HepG2 (cell line): ENCODE results near the gene CLEC20A. TPM values are rescaled to one million over a fixed set of nuclear protein-coding genes. Genes with fewer than 3 reads are reported as not detected.

Experiments
- ATAC-seq: fragments of 200-7000 bp; cut with Tn5 transposase; 3 replicates; pipeline ENCODE4 v1.9.1; 2020; ENCODE audit warnings: mild to moderate bottlenecking, moderate library complexity
- BruUV-seq: library from RNA; stranded (reverse); fragments of 400-500 nt; replicated peaks from 2 replicates; lab custom pipeline; 2021; lab: Mats Ljungman, UMichigan
- CTCF ChIA-PET: fragments of 300-600 bp; formaldehyde crosslinking; extraction: SDS; loops from one replicate; lab custom pipeline; 2021; ENCODE audit warnings: low total read pairs, inconsistent platforms, low intra/inter-chr PET ratio; lab: Yijun Ruan, JAX
- POLR2A ChIA-PET: fragments of 350-600 bp; sonication (Branson Sonifier 250); formaldehyde crosslinking; loops from one replicate; lab custom pipeline; 2020; ENCODE audit warnings: antibody characterized with exemption, inconsistent platforms; lab: Yijun Ruan, JAX
- DNase-seq: peaks from one replicate; pipeline ENCODE4 v3.0.0-alpha.2; 2015; ENCODE audit warnings: low spot score
- FAIRE-seq: peaks from 3 replicates; lab custom pipeline; 2011; peaks lifted over from hg19 to GRCh38; lab: Jason Lieb, UNC
- H2AFZ ChIP-seq: one replicate; pipeline ENCODE4 v1.6.1; 2011; ENCODE audit warnings: low read length, inconsistent platforms
- H3K27ac ChIP-seq: fragments of 300-600 bp; 3 replicates; pipeline ENCODE4 v1.8.0; 2011; ENCODE audit warnings: mixed run types, mild to moderate bottlenecking, mixed read lengths, low read length, inconsistent platforms; ENCODE audit not compliant: insufficient read depth; ENCODE audit errors: extremely low read length
- H3K27me3 ChIP-seq, 2 experiments: fragments of 200-600 bp in 1 of 2; 2 replicates in 1 of 2; 3 replicates in 1 of 2; pipeline versions ENCODE4 v1.6.0 to v1.8.0; 2011; ENCODE audit warnings: low read length in 2 of 2, mild to moderate bottlenecking in 2 of 2, moderate library complexity in 2 of 2, inconsistent platforms in 1 of 2; ENCODE audit not compliant: insufficient read depth in 2 of 2, control insufficient read depth in 1 of 2
- H3K36me3 ChIP-seq, 2 experiments: fragments of 200-600 bp in 1 of 2; replicated peaks in 1 of 2; 2 replicates in 1 of 2; 3 replicates in 1 of 2; pipeline versions ENCODE4 v1.5.1 to v1.8.0; 2011; ENCODE audit warnings: low read length in 2 of 2, inconsistent platforms in 1 of 2; ENCODE audit not compliant: insufficient read depth in 2 of 2, control insufficient read depth in 1 of 2
- H3K4me1 ChIP-seq: 2 replicates; pipeline ENCODE4 v1.5.1; 2012; ENCODE audit warnings: low read length, inconsistent platforms; ENCODE audit not compliant: insufficient read depth
- H3K4me2 ChIP-seq: 2 replicates; pipeline ENCODE4 v1.6.0; 2011; ENCODE audit warnings: low read depth, low read length, inconsistent platforms
- H3K4me3 ChIP-seq, 3 experiments: fragments of 200-600 bp in 1 of 3; sonication (generic), shearing (Covaris generic) in 1 of 3; replicated peaks in 1 of 3; 2 replicates each; pipeline ENCODE4 v1.5.1; 2011 to 2016; ENCODE audit warnings: low read length in 3 of 3, inconsistent platforms in 2 of 3, low read depth in 2 of 3, mild to moderate bottlenecking in 2 of 3, control low read depth in 1 of 3, mixed read lengths in 1 of 3; ENCODE audit not compliant: insufficient read depth in 1 of 3
- H3K79me2 ChIP-seq: one replicate; pipeline ENCODE4 v1.6.1; 2011; ENCODE audit warnings: low read length, inconsistent platforms; ENCODE audit not compliant: insufficient read depth
- H3K9ac ChIP-seq: 2 replicates; pipeline ENCODE4 v1.6.0; 2011; ENCODE audit warnings: mild to moderate bottlenecking, low read depth, low read length, inconsistent platforms; ENCODE audit not compliant: insufficient read depth
- H3K9me3 ChIP-seq: 2 replicates; pipeline ENCODE4 v1.5.1; 2012; ENCODE audit warnings: mild to moderate bottlenecking, low read length
- H4K20me1 ChIP-seq: 2 replicates; pipeline ENCODE4 v1.6.0; 2011; ENCODE audit warnings: inconsistent platforms, mild to moderate bottlenecking, low read length, moderate library complexity; ENCODE audit not compliant: insufficient read depth
- ATF7 ChIP-seq, 2 experiments: fragments of 450-650 bp in 1 of 2; sonication (generic) in 1 of 2; formaldehyde crosslinking in 1 of 2; IDR thresholded peaks; 2 replicates each; pipeline versions ENCODE4 v1.4.0 to v1.6.1; 2016 to 2020; ENCODE audit warnings: antibody characterized with exemption in 1 of 2, mild to moderate bottlenecking in 1 of 2, missing genetic modification reagents in 1 of 2
- ATM ChIP-seq: fragments of 450-650 bp; IDR thresholded peaks from 2 replicates; pipeline ENCODE4 v1.7.1; 2017; ENCODE audit warnings: mild to moderate bottlenecking, borderline replicate concordance
- FOXO1 ChIP-seq: sonication (generic); formaldehyde crosslinking; IDR thresholded peaks from 2 replicates; pipeline ENCODE4 v1.4.0; 2020; ENCODE audit warnings: missing genetic modification reagents
- HDAC1 ChIP-seq: sonication (generic); formaldehyde crosslinking; IDR thresholded peaks from 2 replicates; pipeline ENCODE4 v1.5.1; 2020; ENCODE audit warnings: mild to moderate bottlenecking, missing genetic modification reagents
- HNF1B ChIP-seq: sonication (generic); formaldehyde crosslinking; IDR thresholded peaks from 2 replicates; pipeline ENCODE4 v1.5.1; 2020; ENCODE audit warnings: mild to moderate bottlenecking, moderate library complexity, missing genetic modification reagents
- HNF4G ChIP-seq, 2 experiments: sonication (generic) in 1 of 2; formaldehyde crosslinking in 1 of 2; IDR thresholded peaks; 2 replicates each; pipeline versions ENCODE4 v1.4.0 to v1.6.1; 2011 to 2020; ENCODE audit warnings: borderline replicate concordance in 2 of 2, low read depth in 2 of 2, mild to moderate bottlenecking in 2 of 2, low read length in 1 of 2, missing genetic modification reagents in 1 of 2, moderate library complexity in 1 of 2
- MTF2 ChIP-seq: sonication (generic); formaldehyde crosslinking; IDR thresholded peaks from 2 replicates; pipeline ENCODE4 v1.5.0; 2020; ENCODE audit warnings: missing genetic modification reagents, borderline replicate concordance
- MYNN ChIP-seq: sonication (generic); formaldehyde crosslinking; IDR thresholded peaks from 2 replicates; pipeline ENCODE4 v1.4.0; 2020; ENCODE audit warnings: mild to moderate bottlenecking, low read depth, missing genetic modification reagents
- PCBP1 ChIP-seq: fragments of 200-400 bp; formaldehyde crosslinking; IDR thresholded peaks from 2 replicates; pipeline ENCODE4 v1.6.1; 2017; ENCODE audit warnings: mild to moderate bottlenecking, low read depth, low read length, borderline replicate concordance
- POLR2A ChIP-seq, 2 experiments: IDR thresholded peaks; 2 replicates each; pipeline ENCODE4 v1.6.1; 2011; ENCODE audit warnings: low read depth in 2 of 2, low read length in 2 of 2, mild to moderate bottlenecking in 1 of 2, moderate library complexity in 1 of 2; ENCODE audit not compliant: insufficient read depth in 1 of 2
- PTBP1 ChIP-seq: fragments of 200-400 bp; formaldehyde crosslinking; IDR thresholded peaks from 2 replicates; pipeline ENCODE4 v1.6.1; 2018; ENCODE audit warnings: low read length, low read depth; ENCODE audit not compliant: poor library complexity, severe bottlenecking
- SUZ12 ChIP-seq: fragments of 150-350 bp; IDR thresholded peaks from 2 replicates; pipeline ENCODE4 v1.6.1; 2014; ENCODE audit warnings: low read depth, low read length
- ZBTB3 ChIP-seq: sonication (generic); formaldehyde crosslinking; IDR thresholded peaks from 2 replicates; pipeline ENCODE4 v1.4.0; 2020; ENCODE audit warnings: low read depth, mild to moderate bottlenecking, moderate library complexity, missing genetic modification reagents, borderline replicate concordance
- ZNF225 ChIP-seq: sonication (generic); formaldehyde crosslinking; IDR thresholded peaks from 2 replicates; pipeline ENCODE4 v1.4.0; 2020; ENCODE audit warnings: mild to moderate bottlenecking, missing genetic modification reagents
- ZNF607 ChIP-seq: sonication (generic); formaldehyde crosslinking; IDR thresholded peaks from 2 replicates; pipeline ENCODE4 v1.5.1; 2020; ENCODE audit warnings: missing genetic modification reagents, mild to moderate bottlenecking, borderline replicate concordance
- ZNF720 ChIP-seq: sonication (generic); formaldehyde crosslinking; IDR thresholded peaks from 2 replicates; pipeline ENCODE4 v1.4.0; 2020; ENCODE audit warnings: missing genetic modification reagents
- ZNF768 ChIP-seq: sonication (generic); formaldehyde crosslinking; IDR thresholded peaks from 2 replicates; pipeline ENCODE4 v1.4.0; 2020; ENCODE audit warnings: missing genetic modification reagents
- ZSCAN22 ChIP-seq: sonication (generic); formaldehyde crosslinking; IDR thresholded peaks from 2 replicates; pipeline ENCODE4 v1.4.0; 2020; ENCODE audit warnings: mild to moderate bottlenecking, missing genetic modification reagents
- in situ Hi-C: cut with HindIII; loops from 2 replicates; pipeline ENCODE4 v1.10.0; 2017; ENCODE audit warnings: low pct_unique_long_range_greater_than_20kb; ENCODE audit not compliant: extremely low pct_ligation_motif_present
- intact Hi-C: fragments of 100-400 bp; cut with micrococcal nuclease; formaldehyde crosslinking; loops from one replicate; pipeline ENCODE4 v1.10.0; 2022; ENCODE audit not compliant: unreplicated experiment
- polyA plus RNA-seq, 8 experiments: library from polyadenylated mRNA; depleted of rRNA in 3 of 8; stranded (reverse) in 7 of 8; unstranded in 1 of 8; fragments of >200 nt; fragmentation: Illumina TruSeq in 4 of 8; extraction: Trizol in 4 of 8; gene quantifications; 2 replicates each; pipeline versions ENCODE4 v1.2.1 to v1.2.3, GENCODE V29; 2011 to 2016; ENCODE audit warnings: low read depth in 4 of 8, missing spikeins in 1 of 8, mixed read lengths in 1 of 8; ENCODE audit not compliant: insufficient read depth in 1 of 8
- total RNA-seq, 5 experiments: library from RNA; depleted of rRNA; stranded (reverse); fragments of >200 nt; fragmentation: Illumina TruSeq; extraction: Trizol; gene quantifications; 2 replicates each; pipeline ENCODE4 v1.2.3, GENCODE V29; 2016; ENCODE audit warnings: low read depth in 1 of 5
- TF ChIP-seq, protein P1 (sequence below): sonication (generic); formaldehyde crosslinking; IDR thresholded peaks from 2 replicates; pipeline ENCODE4 v1.4.0; 2020; ENCODE audit warnings: missing genetic modification reagents

Gene CLEC20A
- total and polyA plus RNA-seq, 2 of the 13 experiments (the other 11 are each of a cell fraction or from before 2014, with no cell fraction given) = not detected

DNA sequence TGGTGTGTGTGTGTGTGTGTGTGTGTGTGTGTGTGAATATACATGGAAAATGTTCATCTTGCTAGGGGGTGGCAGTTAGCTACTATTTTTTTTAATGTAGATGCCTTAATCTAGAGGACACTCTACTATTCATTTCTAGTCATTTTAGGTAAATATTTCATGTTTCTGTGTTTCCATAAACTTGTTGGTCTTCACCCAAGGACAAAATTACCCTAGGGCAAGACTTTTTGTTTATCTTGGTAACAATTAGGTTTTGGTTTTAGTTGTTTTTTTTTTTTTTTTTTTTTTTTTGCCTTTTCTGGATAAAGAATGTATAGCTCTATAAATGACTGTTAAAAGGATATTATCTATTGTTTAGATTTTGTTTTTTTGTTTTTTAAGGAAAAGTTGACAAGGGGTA, 32.2 kb downstream of the CLEC20A start:
- Histone ChIP-seq H3K9me3 (no peaks in the 10 kb centered on the region), H4K20me1 (no peaks in the 10 kb centered on the region), H3K27me3 (no peaks in the 10 kb centered on the region), H3K27ac (no peak overlapping the region), H3K36me3 (peaks cover 0 to 7% of the 10 kb centered on the region in 2 experiments; a peak in 1 of 5 replicates), H3K4me3 (no peak overlapping the region), H2AFZ (no peak overlapping the region), H3K4me1 (no peaks in the 10 kb centered on the region), H3K79me2 (no peaks in the 10 kb centered on the region), H3K9ac (no peak overlapping the region), H3K4me2 (no peak overlapping the region)
- POLR2A ChIA-PET = no interaction called here
- no peak for FAIRE-seq
- intact Hi-C loops = no loop called here
- no TSS peak for BruUV-seq
- in situ Hi-C loops = no loop called here
- no peak for DNase-seq
- no peak for ATAC-seq
- CTCF ChIA-PET = no interaction called here
- no peak for TF ChIP-seq SUZ12
- no peak for TF ChIP-seq ATF7 (IDR thresholded peaks at IDR 0.05)
- TF ChIP-seq ATF7 (CRISPR knock-in tag; IDR thresholded peaks at IDR 0.05) = no peak
- TF ChIP-seq HDAC1 = no peak
- TF ChIP-seq MTF2 (CRISPR knock-in tag) = no peak
- TF ChIP-seq ATM = no peak
- no peak for TF ChIP-seq ZNF768
- no peak for TF ChIP-seq HNF4G (IDR thresholded peaks at IDR 0.05; ENCODE audit: borderline replicate concordance, low read depth, low read length)
- TF ChIP-seq HNF4G (CRISPR knock-in tag; IDR thresholded peaks at IDR 0.05; ENCODE audit: borderline replicate concordance, low read depth) = no peak
- no peak for TF ChIP-seq PTBP1
- no peak for TF ChIP-seq ZSCAN22 (CRISPR knock-in tag)
- TF ChIP-seq ZNF607 (CRISPR knock-in tag) = no peak
- TF ChIP-seq MYNN (CRISPR knock-in tag) = no peak
- TF ChIP-seq, protein P1, sequence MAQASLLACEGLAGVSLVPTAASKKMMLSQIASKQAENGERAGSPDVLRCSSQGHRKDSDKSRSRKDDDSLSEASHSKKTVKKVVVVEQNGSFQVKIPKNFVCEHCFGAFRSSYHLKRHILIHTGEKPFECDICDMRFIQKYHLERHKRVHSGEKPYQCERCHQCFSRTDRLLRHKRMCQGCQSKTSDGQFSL (CRISPR knock-in tag) = no peak
- no peak for TF ChIP-seq POLR2A (IDR thresholded peaks at IDR 0.05; ENCODE audit: insufficient read depth in 1 of 2, low read depth in 2 of 2, low read length in 2 of 2)
- no peak for TF ChIP-seq PCBP1
- TF ChIP-seq ZBTB3 (CRISPR knock-in tag) = no peak
- no peak for TF ChIP-seq HNF1B (CRISPR knock-in tag)
- no peak for TF ChIP-seq FOXO1 (CRISPR knock-in tag)
- no peak for TF ChIP-seq ZNF720 (CRISPR knock-in tag)
- no peak for TF ChIP-seq ZNF225 (CRISPR knock-in tag)
